Measurements from ENCODE around the gene PARN.

GRCh38 chr16:14616280-14616679 lies 13.8 kb downstream of the PARN start:
- TF ChIP-seq POLR2AphosphoS5 (IDR thresholded peaks at IDR 0.05; ENCODE audit: low read depth, low read length) (no peak), CTCF (IDR thresholded peaks at IDR 0.05 in 2 of 3, conservative IDR thresholded peaks at IDR 0.05 in 1 of 3; ENCODE audit: borderline replicate concordance in 1 of 3, insufficient read depth in 1 of 3, low read depth in 2 of 3, low read length in 2 of 3) (no peak), ATF3 (IDR thresholded peaks at IDR 0.05) (no peak), POLR2A (IDR thresholded peaks at IDR 0.05; ENCODE audit: borderline replicate concordance, extremely low read depth, insufficient read depth, insufficient read length) (no peak), ELF1 (IDR thresholded peaks at IDR 0.05; ENCODE audit: borderline replicate concordance, low read depth) (no peak), YY1 (IDR thresholded peaks at IDR 0.05; ENCODE audit: extremely low read depth, insufficient replicate concordance, low read depth, low read length) (no peak), REST (IDR thresholded peaks at IDR 0.05; ENCODE audit: low read depth) (no peak), MAX (IDR thresholded peaks at IDR 0.05) (no peak), SP1 (IDR thresholded peaks at IDR 0.05; ENCODE audit: low read depth) (no peak)
